HL-60 (cell line): ENCODE measurements around the gene NEK7.

Source experiments
- DNase-seq, 2 experiments: peaks; one replicate each; pipeline ENCODE4 v3.0.0-alpha.2; 2010 to 2020; ENCODE audit warnings: low read depth in 1 of 2, low spot score in 1 of 2
- H3K27ac ChIP-seq: fragments of 250-450 bp; sonication (Bioruptor Pico); replicated peaks from 2 replicates; pipeline ENCODE4 v1.5.1; 2020; ENCODE audit warnings: mild to moderate bottlenecking, moderate library complexity
- H3K27me3 ChIP-seq: fragments of 250-450 bp; sonication (Bioruptor Pico); 2 replicates; pipeline ENCODE4 v1.5.1; 2021; ENCODE audit warnings: mild to moderate bottlenecking, moderate library complexity; ENCODE audit not compliant: insufficient read depth, poor library complexity, severe bottlenecking
- H3K4me3 ChIP-seq: replicated peaks from 2 replicates; pipeline ENCODE4 v1.5.1; 2011; ENCODE audit warnings: mild to moderate bottlenecking, control low read depth, low read length; ENCODE audit not compliant: insufficient read depth
- CTCF ChIP-seq: IDR thresholded peaks from one replicate; pipeline ENCODE4 v1.5.1; 2011; ENCODE audit warnings: low read length, control low read depth, inconsistent platforms; ENCODE audit not compliant: insufficient read depth
- GABPA ChIP-seq: IDR thresholded peaks from 2 replicates; pipeline ENCODE4 v1.6.1; 2012; ENCODE audit warnings: low read depth
- POLR2AphosphoS5 ChIP-seq: IDR thresholded peaks from 2 replicates; pipeline ENCODE4 v1.6.1; 2012; ENCODE audit warnings: low read depth
- REST ChIP-seq: IDR thresholded peaks from 2 replicates; pipeline ENCODE4 v1.6.1; 2012; ENCODE audit warnings: low read depth; ENCODE audit not compliant: insufficient replicate concordance
- SPI1 ChIP-seq: IDR thresholded peaks from 2 replicates; pipeline ENCODE4 v1.6.1; 2012; ENCODE audit warnings: low read depth, mild to moderate bottlenecking, borderline replicate concordance

NEK7 gene

DNA sequence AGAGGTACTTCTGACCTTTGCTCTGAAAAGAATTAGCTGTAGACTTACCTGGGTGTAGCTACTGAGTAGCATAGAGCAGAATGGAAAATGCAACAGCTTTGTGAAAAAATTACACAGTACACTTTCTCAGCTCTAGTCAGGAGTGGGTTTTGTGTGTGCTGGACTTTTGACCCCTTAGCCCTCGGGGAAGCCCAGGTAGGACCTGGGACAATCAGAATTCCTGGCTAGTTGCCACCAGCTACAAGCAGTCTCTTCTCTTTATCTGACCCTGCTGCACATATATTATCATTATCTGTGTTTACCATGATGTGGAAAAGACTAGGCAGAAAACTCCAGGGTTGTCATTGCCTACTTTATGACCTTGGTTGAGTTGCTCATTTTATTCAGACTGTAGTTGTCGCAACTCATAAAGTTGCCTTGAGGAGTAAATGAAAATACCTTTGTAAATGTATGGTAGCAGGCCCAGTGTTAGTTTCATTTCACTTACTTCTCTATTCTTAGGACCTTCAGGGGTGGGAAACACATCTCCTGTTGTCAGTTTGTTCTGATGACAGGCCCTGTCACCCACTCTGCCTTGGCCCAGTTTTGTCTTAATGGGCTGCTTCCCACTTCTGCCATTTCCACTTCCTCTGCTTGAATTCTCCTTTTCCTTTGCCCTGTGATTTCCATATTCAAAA is 5.4 kb downstream of the NEK7 start:
- Histone ChIP-seq H3K27me3 (no peaks in the 10 kb centered on the region), H3K27ac (peak overlapping the region; percentile 10; the same call in 1 of the 2 replicates), H3K4me3 (no peak overlapping the region)
- TF ChIP-seq POLR2AphosphoS5, result no peak
- TF ChIP-seq SPI1, result peak; percentile 83
- DNase-seq, result peak in 1 of 2 experiments; percentile 40

DNA sequence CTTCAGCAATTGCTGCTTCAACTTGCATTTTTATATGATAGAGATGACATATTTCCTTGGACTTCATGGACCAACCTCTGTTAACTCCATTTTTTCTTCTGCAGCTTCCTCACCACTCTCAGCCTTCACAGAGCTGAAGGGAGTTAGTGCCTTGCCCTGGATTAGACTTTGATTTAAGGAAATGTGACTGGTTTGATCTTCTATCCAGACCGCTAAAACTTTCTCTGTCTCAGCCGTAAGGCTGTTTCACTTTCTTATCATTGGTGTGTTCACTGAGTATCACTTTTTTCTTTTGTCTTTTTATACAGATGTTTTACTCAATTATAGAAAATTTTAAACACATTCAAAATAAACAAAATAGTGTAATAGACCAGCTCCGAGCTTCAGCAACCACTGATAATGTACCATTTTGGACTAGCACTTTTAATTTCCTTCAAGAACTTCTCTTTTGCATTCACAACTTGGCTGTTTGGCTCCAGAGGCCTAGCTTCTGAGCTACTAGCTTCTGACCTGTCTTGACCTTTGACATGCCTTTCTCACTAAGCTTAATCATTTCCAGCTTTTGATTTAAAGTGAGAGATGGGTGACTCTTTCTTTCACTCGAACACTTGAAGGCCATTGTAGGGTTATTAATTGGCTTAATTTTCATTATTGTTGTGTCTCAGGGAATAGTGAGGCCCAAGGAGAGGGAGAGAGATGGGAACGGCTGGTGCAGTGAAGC is 9.3 kb downstream of the NEK7 start:
- DNase-seq, result no peak
- Histone ChIP-seq H3K27me3 (no peaks in the 10 kb centered on the region), H3K4me3 (no peak overlapping the region), H3K27ac (no peak overlapping the region)
- TF ChIP-seq SPI1, result no peak
- TF ChIP-seq POLR2AphosphoS5, result no peak
- no peak for TF ChIP-seq GABPA
- no peak for TF ChIP-seq REST
- TF ChIP-seq CTCF, result no peak

DNA sequence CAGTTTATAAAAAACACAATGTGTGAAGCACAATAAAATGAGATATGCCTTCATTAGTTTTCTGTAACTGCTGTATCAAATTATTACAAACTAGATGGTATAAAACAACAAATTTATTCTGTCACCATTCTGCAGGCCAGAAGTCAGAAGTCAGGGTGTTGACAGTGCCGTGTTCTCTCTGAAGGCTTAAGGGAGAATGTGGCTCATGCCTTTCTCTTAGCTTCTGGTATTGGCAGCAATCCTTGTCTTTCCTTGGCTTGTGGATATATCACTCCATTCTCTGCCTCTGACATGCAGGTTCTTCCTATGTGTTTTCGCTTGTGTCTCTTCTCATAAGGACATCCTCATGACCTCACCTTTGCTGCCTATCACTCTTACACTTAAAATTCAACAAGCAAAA is 10.1 kb downstream of the NEK7 start:
- Histone ChIP-seq H3K27ac (no peak overlapping the region), H3K4me3 (no peak overlapping the region), H3K27me3 (no peaks in the 10 kb centered on the region)
- no peak for TF ChIP-seq SPI1
- TF ChIP-seq REST, result no peak
- TF ChIP-seq GABPA, result no peak
- TF ChIP-seq POLR2AphosphoS5, result no peak
- no peak for TF ChIP-seq CTCF
- no peak for DNase-seq

DNA sequence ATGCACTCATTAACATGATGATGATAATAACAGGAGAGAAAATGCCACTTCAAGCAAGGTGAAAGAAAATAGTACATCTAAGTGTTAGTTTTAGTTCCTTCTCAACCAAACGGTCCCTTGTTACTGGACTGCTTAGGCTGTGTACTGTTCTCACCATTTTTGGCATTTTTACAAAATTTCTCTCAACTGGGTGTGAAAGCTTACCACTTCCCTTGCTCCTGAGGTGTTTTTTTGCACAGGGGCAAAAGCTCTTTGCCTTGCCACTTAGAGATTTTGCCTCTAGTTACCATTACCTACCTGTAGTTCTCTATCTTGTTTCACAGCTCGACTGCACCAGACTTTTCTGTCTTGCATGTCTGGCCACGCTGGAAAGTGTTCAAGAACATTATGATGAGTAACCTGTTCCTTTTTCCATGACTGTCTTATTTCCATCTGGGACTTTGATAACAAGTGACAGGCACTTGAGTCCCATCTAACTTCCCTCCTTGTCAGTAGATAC is 10.7 kb downstream of the NEK7 start:
- Histone ChIP-seq H3K4me3 (no peak overlapping the region), H3K27me3 (no peaks in the 10 kb centered on the region), H3K27ac (no peak overlapping the region)
- TF ChIP-seq SPI1 (no peak; the same call in 1 of the 2 replicates), CTCF (no peak), POLR2AphosphoS5 (no peak), REST (no peak), GABPA (no peak)
- peak in 1 of 2 experiments; percentile 23 for DNase-seq
